ENCODE data around the gene TTYH2. TPM values are rescaled to one million over a fixed set of nuclear protein-coding genes. Genes with fewer than 3 reads are reported as not detected.

Gene TTYH2
- total and polyA plus RNA-seq, 3 experiments from 2014 or later, result 6.0 to 17.4 (median 17.1) TPM

DNA sequence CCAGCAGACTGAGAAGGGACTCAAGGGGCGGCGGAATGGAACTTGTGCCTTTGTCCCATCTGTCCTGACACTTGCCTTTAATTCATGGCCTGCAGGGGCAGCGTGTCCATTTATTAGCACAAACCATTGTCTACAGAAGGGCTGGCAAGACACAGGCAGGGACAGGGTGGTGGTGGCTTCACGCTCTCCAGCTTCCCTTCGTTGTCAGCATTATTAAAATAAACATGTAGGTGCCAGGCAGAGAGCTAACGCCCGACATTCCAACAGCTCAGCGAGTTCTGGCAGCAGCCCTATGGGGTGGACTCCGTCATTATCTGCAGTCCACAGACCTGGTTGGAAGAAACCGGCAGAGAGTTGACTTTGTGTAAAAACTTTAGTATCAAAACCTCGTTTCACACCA is 77.0 kb downstream of the TTYH2 start:
- POLR2A ChIA-PET, result no interaction called here
- H3K27ac ChIP-seq (ENCODE audit: low read depth, low read length), result no peak overlapping the region

DNA sequence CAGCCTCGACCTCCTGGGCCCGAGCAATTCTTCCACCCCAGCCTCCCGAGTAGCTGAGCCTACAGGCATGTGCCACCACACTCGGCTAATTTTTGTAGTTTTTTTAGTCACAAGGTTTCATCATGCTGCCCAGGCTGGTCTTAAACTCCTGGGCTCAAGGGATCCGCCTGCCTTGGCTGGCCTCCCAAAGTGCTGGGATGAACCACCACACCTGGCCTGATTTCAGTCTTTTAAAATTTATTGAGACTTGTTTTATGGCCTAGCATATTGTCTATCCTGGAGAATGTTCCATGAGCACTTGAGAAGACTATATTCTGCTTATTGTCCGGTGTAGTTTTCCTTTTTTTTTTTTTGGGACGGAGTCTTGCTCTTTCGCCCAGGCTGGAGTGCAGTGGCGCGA is 79.1 kb downstream of the TTYH2 start:
- DNase-seq, result no peak
- Mint-ChIP-seq H3K27me3 (no peaks in the 10 kb centered on the region), H3K4me3 (peak overlapping the region in 1 of 7 donors; percentile 6), H3K36me3 (no peaks in the 10 kb centered on the region), H3K27ac (peak overlapping the region in 1 of 8 donors; percentile 91), H3K4me1 (peaks cover 24 to 31% (median 24%) of the 10 kb centered on the region in 3 donors), H3K9me3 (no peaks in the 10 kb centered on the region)
- ChIA-PET POLR2A (interaction anchor here (0.7 kb wide), 1 partner anchor 81 kb away, joined by 4 read pairs; no protein-coding TSS in a partner anchor), CTCF (no interaction called here)
- H3K27ac ChIP-seq (ENCODE audit: low read depth, low read length), result no peak overlapping the region
- no peaks in the 10 kb centered on the region for H3K36me3 ChIP-seq (ENCODE audit: insufficient read depth, low read length)
- no peaks in the 10 kb centered on the region for H3K27me3 ChIP-seq (ENCODE audit: insufficient read depth, low read length, poor library complexity, severe bottlenecking)
- no peaks in the 10 kb centered on the region for H3K9me3 ChIP-seq (ENCODE audit: low read length)
- peaks cover 5% of the 10 kb centered on the region for H3K4me1 ChIP-seq (ENCODE audit: insufficient read depth, low read length)
- no peak overlapping the region for H3K4me3 ChIP-seq (ENCODE audit: low read length)

More for the DNA sequence above, 77.0 kb downstream of the TTYH2 start:
- Histone ChIP-seq H3K4me3 (ENCODE audit: low read length) (no peak overlapping the region), H3K9me3 (ENCODE audit: low read length) (no peaks in the 10 kb centered on the region), H3K27me3 (ENCODE audit: insufficient read depth, low read length, poor library complexity, severe bottlenecking) (no peaks in the 10 kb centered on the region), H3K36me3 (ENCODE audit: insufficient read depth, low read length) (no peaks in the 10 kb centered on the region), H3K4me1 (ENCODE audit: insufficient read depth, low read length) (no peaks in the 10 kb centered on the region)
- CTCF ChIA-PET, result interaction anchor here (1.6 kb wide), 1 partner anchor 11 kb away, joined by 3 read pairs; no protein-coding TSS in a partner anchor
- peak overlapping the region in 3 of 8 donors; percentile 6 to 32 (median 21) for H3K27ac Mint-ChIP-seq
- peaks cover 21 to 32% (median 26%) of the 10 kb centered on the region in 3 donors for H3K4me1 Mint-ChIP-seq
- no peak overlapping the region for H3K4me3 Mint-ChIP-seq
- no peaks in the 10 kb centered on the region for H3K27me3 Mint-ChIP-seq
- no peak for DNase-seq
- no peaks in the 10 kb centered on the region for H3K9me3 Mint-ChIP-seq
- no peaks in the 10 kb centered on the region for H3K36me3 Mint-ChIP-seq

DNA sequence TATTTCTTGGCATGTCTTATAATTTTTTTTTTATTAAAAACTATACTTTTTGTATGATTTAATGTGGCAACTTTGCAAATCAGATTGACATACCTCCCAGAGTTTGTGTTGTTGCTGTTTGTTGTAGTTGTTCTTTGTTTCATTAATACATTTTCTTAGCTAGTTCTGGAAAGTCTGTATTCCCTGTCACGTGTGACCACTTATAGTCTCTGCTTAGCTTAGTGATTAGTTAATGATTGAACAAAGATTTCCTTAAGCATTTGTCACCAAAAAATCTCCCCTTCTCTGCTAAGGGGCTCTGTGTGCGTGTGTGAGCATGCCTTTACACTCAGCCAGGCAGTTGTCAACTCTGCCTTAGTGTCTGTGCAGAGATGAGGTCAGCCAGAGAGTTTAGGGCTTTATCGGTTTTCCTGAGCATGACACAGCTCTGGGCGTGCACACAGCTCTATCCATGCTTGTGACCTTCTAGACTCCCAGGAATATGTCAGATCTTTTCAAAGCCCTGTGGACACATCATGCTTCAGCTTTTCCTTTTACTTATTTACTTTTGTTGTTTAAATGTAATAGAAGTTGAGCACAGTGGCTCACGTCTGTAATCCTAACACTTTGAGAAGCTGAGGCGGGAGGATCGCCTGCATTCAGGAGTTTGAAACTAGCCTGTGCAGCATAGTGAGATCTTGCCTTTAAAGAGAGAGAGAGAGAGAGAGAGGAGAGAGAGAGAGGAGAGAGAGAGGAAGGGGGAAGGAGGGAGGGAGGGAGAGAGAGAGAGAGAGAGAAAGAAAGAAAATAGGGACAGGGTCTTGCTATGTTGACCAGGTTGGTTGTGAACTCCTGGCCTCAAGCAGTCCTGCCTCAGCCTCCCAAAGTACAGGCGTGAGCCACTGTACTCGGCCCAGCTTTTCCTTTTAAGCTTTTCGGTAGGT is 82.5 kb downstream of the TTYH2 start:
- H3K4me3 ChIP-seq (ENCODE audit: low read length), result no peak overlapping the region
- Mint-ChIP-seq H3K4me3 (no peak overlapping the region), H3K9me3 (no peaks in the 10 kb centered on the region), H3K27me3 (no peaks in the 10 kb centered on the region), H3K36me3 (no peaks in the 10 kb centered on the region), H3K4me1 (peaks cover 15 to 17% (median 17%) of the 10 kb centered on the region in 3 donors), H3K27ac (no peak overlapping the region)
- DNase-seq, result no peak
- peak overlapping the region; percentile 75 for H3K27ac ChIP-seq (ENCODE audit: low read depth, low read length)
- no peaks in the 10 kb centered on the region for H3K27me3 ChIP-seq (ENCODE audit: insufficient read depth, low read length, poor library complexity, severe bottlenecking)
- CTCF ChIA-PET, result interaction anchor here (0.8 to 8.0 kb wide), 20 partner anchors 8 to 92 kb away, joined by 3 to 52 read pairs (median 4); partner anchors contain the start of genes DNAI2, RPL38 and TTYH2
- H3K9me3 ChIP-seq (ENCODE audit: low read length), result no peaks in the 10 kb centered on the region
- H3K36me3 ChIP-seq (ENCODE audit: insufficient read depth, low read length), result no peaks in the 10 kb centered on the region
- POLR2A ChIA-PET, result interaction anchor here (0.6 to 2.2 kb wide), 3 partner anchors 9 to 156 kb away, joined by 3 to 7 read pairs (median 5); no protein-coding TSS in a partner anchor
- H3K4me1 ChIP-seq (ENCODE audit: insufficient read depth, low read length), result peaks cover 5% of the 10 kb centered on the region

DNA sequence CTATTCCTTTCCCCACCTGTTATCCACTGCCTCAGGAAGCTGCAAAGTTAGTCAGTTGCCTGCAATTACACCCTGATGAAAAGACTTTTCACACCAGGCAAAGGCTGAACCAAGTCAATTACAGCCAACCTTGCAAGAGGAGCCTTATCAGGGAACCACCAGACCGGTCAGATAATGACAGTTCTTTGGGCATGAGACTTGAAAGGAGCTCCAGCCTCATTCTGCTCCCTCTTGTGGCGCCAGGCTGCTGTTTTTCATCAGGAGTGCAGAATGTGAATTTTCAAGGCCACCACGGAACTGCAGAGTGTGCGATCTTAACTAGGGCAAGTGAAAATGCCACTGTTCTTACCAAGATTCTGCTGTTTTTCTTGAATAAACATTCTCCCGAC is 83.2 kb downstream of the TTYH2 start:
- peak overlapping the region in 1 of 7 donors; percentile 54 for H3K4me3 Mint-ChIP-seq
- no peaks in the 10 kb centered on the region for H3K27me3 ChIP-seq (ENCODE audit: insufficient read depth, low read length, poor library complexity, severe bottlenecking)
- H3K9me3 Mint-ChIP-seq, result no peaks in the 10 kb centered on the region
- H3K9me3 ChIP-seq (ENCODE audit: low read length), result no peaks in the 10 kb centered on the region
- peak overlapping the region in 3 of 8 donors; percentile 29 to 73 (median 55) for H3K27ac Mint-ChIP-seq
- CTCF ChIA-PET, result interaction anchor here (0.8 to 8.0 kb wide), 16 partner anchors 9 to 92 kb away, joined by 3 to 52 read pairs (median 5); partner anchors contain the start of genes RPL38 and TTYH2
- no peaks in the 10 kb centered on the region for H3K27me3 Mint-ChIP-seq
- POLR2A ChIA-PET, result interaction anchor here (0.6 to 2.2 kb wide), 3 partner anchors 9 to 85 kb away, joined by 3 to 19 read pairs (median 5); no protein-coding TSS in a partner anchor
- H3K4me1 ChIP-seq (ENCODE audit: insufficient read depth, low read length), result peaks cover 5% of the 10 kb centered on the region
- no peaks in the 10 kb centered on the region for H3K36me3 Mint-ChIP-seq
- H3K27ac ChIP-seq (ENCODE audit: low read depth, low read length), result peak overlapping the region; percentile 75
- DNase-seq, result peak in 1 of 5 donors; percentile 60
- peaks cover 19 to 22% (median 22%) of the 10 kb centered on the region in 3 donors for H3K4me1 Mint-ChIP-seq
- H3K36me3 ChIP-seq (ENCODE audit: insufficient read depth, low read length), result no peaks in the 10 kb centered on the region
- H3K4me3 ChIP-seq (ENCODE audit: low read length), result no peak overlapping the region

DNA sequence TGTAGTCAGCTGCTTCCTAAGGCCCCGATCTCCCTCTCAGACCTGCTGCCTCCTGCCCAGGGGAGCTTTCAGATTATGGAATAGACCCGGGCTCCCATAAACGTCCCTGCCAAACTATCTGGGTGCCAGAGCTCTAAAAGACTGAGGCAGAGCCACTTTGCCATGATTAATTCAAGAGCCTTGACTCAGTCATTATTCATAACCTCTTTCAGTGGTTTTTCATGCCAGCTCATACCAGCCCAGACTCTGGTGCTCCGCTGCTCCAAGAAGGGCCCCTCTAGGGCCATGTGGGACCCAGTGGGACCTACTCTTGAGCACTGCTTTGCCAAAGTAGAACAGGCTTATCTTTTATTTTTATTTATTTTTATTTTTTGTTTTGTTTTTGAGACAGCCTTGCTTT is 84.6 kb downstream of the TTYH2 start:
- ChIA-PET CTCF (interaction anchor here (1.7 to 8.0 kb wide), 5 partner anchors 14 to 94 kb away, joined by 4 to 42 read pairs (median 9); partner anchors contain the start of genes BTBD17 and RPL38), POLR2A (interaction anchor here (0.6 to 2.2 kb wide), 2 partner anchors 11 to 95 kb away, joined by 5 to 6 read pairs; no protein-coding TSS in a partner anchor)
- Mint-ChIP-seq H3K27me3 (no peaks in the 10 kb centered on the region), H3K9me3 (no peaks in the 10 kb centered on the region), H3K27ac (peak overlapping the region in 2 of 8 donors; percentile 29 to 93), H3K4me3 (no peak overlapping the region), H3K4me1 (peaks cover 19 to 22% (median 22%) of the 10 kb centered on the region in 3 donors), H3K36me3 (no peaks in the 10 kb centered on the region)
- H3K36me3 ChIP-seq (ENCODE audit: insufficient read depth, low read length), result no peaks in the 10 kb centered on the region
- no peak overlapping the region for H3K27ac ChIP-seq (ENCODE audit: low read depth, low read length)
- DNase-seq, result no peak
- no peak overlapping the region for H3K4me3 ChIP-seq (ENCODE audit: low read length)
- H3K27me3 ChIP-seq (ENCODE audit: insufficient read depth, low read length, poor library complexity, severe bottlenecking), result no peaks in the 10 kb centered on the region
- H3K4me1 ChIP-seq (ENCODE audit: insufficient read depth, low read length), result peaks cover 5% of the 10 kb centered on the region
- no peaks in the 10 kb centered on the region for H3K9me3 ChIP-seq (ENCODE audit: low read length)

DNA sequence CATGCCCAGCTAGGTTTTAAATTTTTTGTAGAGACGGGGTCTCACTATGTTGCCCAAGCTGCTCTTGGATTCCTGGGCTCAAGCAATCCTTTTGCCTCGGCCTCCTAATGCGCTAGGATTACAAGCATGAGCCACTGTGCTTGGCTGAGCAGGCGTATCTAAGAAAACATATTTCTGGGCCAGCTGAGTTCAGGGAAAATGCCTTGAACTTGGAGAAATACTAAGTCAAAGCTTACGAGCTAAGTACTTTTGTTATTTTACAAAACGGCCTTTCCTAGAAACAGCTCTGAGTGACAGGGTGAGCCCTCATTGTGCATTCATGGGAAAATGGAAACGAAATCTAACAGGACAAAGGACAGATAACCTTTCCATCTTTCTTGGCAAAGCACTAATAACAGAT is 85.4 kb downstream of the TTYH2 start:
- ChIA-PET CTCF (interaction anchor here (0.9 to 8.0 kb wide), 13 partner anchors 12 to 95 kb away, joined by 3 to 42 read pairs (median 4); partner anchors contain the start of genes BTBD17, GPR142, RPL38 and TTYH2), POLR2A (no interaction called here)
- Mint-ChIP-seq H3K4me1 (peaks cover 19 to 22% (median 22%) of the 10 kb centered on the region in 3 donors), H3K27me3 (no peaks in the 10 kb centered on the region), H3K36me3 (no peaks in the 10 kb centered on the region), H3K27ac (no peak overlapping the region), H3K4me3 (no peak overlapping the region), H3K9me3 (no peaks in the 10 kb centered on the region)
- H3K4me3 ChIP-seq (ENCODE audit: low read length), result no peak overlapping the region
- H3K4me1 ChIP-seq (ENCODE audit: insufficient read depth, low read length), result peaks cover 5% of the 10 kb centered on the region
- no peak overlapping the region for H3K27ac ChIP-seq (ENCODE audit: low read depth, low read length)
- no peaks in the 10 kb centered on the region for H3K9me3 ChIP-seq (ENCODE audit: low read length)
- H3K36me3 ChIP-seq (ENCODE audit: insufficient read depth, low read length), result no peaks in the 10 kb centered on the region
- no peak for DNase-seq
- no peaks in the 10 kb centered on the region for H3K27me3 ChIP-seq (ENCODE audit: insufficient read depth, low read length, poor library complexity, severe bottlenecking)

DNA sequence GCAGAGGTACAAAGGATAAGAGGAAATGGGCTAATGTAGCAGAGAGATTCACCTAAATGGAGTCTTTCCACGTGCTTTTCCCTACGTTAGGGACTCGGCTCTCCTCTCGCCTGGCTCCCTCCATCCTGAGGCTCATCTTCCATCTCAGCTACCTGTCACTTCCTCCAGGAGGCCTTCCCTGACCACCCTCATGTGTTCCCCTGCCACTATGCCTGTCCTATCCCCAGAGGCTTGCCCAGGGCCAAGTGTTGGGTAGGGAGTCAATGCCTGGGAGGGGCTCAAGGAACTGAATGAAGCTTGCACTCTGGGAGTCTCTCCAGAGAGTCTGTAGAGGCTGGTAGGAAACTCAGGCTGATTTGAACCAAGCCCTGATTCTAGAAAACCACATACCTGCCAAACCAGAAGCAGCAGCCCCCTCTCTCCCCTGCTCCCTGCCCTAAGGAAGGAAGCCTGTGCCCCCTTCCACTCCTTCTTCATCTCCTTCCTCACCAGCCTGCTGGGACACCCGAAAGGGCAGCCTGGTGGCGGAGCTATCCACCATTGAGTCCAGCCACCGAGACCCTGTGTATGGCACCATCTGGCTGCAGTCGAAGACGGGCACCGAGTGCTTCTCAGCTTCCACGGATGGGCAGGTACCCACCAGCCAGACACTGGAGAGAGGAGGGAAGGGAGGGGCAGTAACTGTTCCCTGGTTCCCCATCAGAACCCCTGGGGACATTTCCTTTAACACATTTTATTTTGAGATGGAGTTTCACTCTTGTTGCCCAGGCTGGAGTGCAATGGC is 86.0 kb downstream of the TTYH2 start:
- Mint-ChIP-seq H3K27me3 (no peaks in the 10 kb centered on the region), H3K4me1 (peaks cover 19 to 22% (median 22%) of the 10 kb centered on the region in 3 donors), H3K27ac (no peak overlapping the region), H3K9me3 (no peaks in the 10 kb centered on the region), H3K36me3 (no peaks in the 10 kb centered on the region), H3K4me3 (no peak overlapping the region)
- no peak overlapping the region for H3K4me3 ChIP-seq (ENCODE audit: low read length)
- ChIA-PET CTCF (interaction anchor here (0.6 to 8.0 kb wide), 15 partner anchors 13 to 100 kb away, joined by 3 to 42 read pairs (median 4); partner anchors contain the start of genes BTBD17, GPR142, RPL38 and TTYH2), POLR2A (no interaction called here)
- DNase-seq, result no peak
- H3K9me3 ChIP-seq (ENCODE audit: low read length), result no peaks in the 10 kb centered on the region
- peaks cover 5% of the 10 kb centered on the region for H3K4me1 ChIP-seq (ENCODE audit: insufficient read depth, low read length)
- H3K27me3 ChIP-seq (ENCODE audit: insufficient read depth, low read length, poor library complexity, severe bottlenecking), result no peaks in the 10 kb centered on the region
- H3K27ac ChIP-seq (ENCODE audit: low read depth, low read length), result no peak overlapping the region
- H3K36me3 ChIP-seq (ENCODE audit: insufficient read depth, low read length), result no peaks in the 10 kb centered on the region
